Chondrocyte (in vitro differentiated cells): Measurements from ENCODE around the gene MNDA. TPM values are rescaled to one million over a fixed set of nuclear protein-coding genes. Genes with fewer than 3 reads are reported as not detected.

Experiments used
- DNase-seq: peaks from one replicate; pipeline ENCODE4 v3.0.0; 2021; ENCODE audit warnings: mixed read lengths, low spot score
- H3K27ac Mint-ChIP-seq: one replicate; pipeline ENCODE4 v1.8.0; 2021; ENCODE audit warnings: mild to moderate bottlenecking, moderate library complexity, mixed read lengths; ENCODE audit not compliant: unreplicated experiment
- H3K27me3 Mint-ChIP-seq: 2 replicates; pipeline ENCODE4 v1.8.0; 2021; ENCODE audit warnings: low read depth, mixed read lengths
- H3K36me3 Mint-ChIP-seq: 2 replicates; pipeline ENCODE4 v1.8.0; 2021; ENCODE audit warnings: low read depth, mixed read lengths
- H3K4me1 Mint-ChIP-seq: 2 replicates; pipeline ENCODE4 v1.8.0; 2021; ENCODE audit warnings: low read depth, mild to moderate bottlenecking, mixed read lengths
- H3K4me3 Mint-ChIP-seq: one replicate; pipeline ENCODE4 v1.8.0; 2021; ENCODE audit warnings: mild to moderate bottlenecking, moderate library complexity, mixed read lengths; ENCODE audit not compliant: unreplicated experiment
- H3K9me3 Mint-ChIP-seq: 2 replicates; pipeline ENCODE4 v1.8.0; 2021; ENCODE audit warnings: low read depth, mixed read lengths
- total RNA-seq: library from RNA; stranded (reverse); gene quantifications from 3 replicates; pipeline ENCODE4 v1.2.1, GENCODE V29; 2021
- TF ChIP-seq, protein P1 (sequence below): fragments of 200-600 bp; sonication (generic); IDR thresholded peaks from 2 replicates; pipeline ENCODE4 v1.5.0; 2021; ENCODE audit warnings: antibody characterized with exemption, mild to moderate bottlenecking, moderate library complexity

MNDA gene
- total RNA-seq, 1 donor from 2014 or later, result not detected

DNA sequence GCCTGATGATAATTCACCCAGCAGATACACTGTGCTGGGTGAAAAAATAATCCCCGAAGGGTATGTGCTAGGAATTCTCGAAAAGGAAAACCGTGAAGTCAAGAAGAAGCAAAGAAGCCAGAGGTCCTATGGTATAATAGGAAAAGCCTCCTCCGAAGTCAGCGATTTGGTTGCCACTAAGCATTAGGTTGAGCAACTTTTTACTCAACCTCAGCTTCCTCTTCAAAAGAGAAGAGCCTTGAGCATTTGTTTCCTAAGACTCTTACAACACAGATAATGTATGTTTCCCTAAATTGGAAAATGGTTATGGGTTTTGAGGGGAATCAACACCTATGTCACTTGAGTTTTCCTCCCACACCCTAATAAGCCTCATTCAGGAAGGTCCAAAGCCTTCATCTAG is 21.3 kb upstream of the MNDA start:
- TF ChIP-seq, protein P1, sequence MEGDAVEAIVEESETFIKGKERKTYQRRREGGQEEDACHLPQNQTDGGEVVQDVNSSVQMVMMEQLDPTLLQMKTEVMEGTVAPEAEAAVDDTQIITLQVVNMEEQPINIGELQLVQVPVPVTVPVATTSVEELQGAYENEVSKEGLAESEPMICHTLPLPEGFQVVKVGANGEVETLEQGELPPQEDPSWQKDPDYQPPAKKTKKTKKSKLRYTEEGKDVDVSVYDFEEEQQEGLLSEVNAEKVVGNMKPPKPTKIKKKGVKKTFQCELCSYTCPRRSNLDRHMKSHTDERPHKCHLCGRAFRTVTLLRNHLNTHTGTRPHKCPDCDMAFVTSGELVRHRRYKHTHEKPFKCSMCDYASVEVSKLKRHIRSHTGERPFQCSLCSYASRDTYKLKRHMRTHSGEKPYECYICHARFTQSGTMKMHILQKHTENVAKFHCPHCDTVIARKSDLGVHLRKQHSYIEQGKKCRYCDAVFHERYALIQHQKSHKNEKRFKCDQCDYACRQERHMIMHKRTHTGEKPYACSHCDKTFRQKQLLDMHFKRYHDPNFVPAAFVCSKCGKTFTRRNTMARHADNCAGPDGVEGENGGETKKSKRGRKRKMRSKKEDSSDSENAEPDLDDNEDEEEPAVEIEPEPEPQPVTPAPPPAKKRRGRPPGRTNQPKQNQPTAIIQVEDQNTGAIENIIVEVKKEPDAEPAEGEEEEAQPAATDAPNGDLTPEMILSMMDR, result no peak
- Mint-ChIP-seq H3K9me3 (no peaks in the 10 kb centered on the region), H3K36me3 (no peaks in the 10 kb centered on the region), H3K27me3 (no peaks in the 10 kb centered on the region), H3K4me1 (no peaks in the 10 kb centered on the region), H3K4me3 (no peak overlapping the region), H3K27ac (no peak overlapping the region)
- no peak for DNase-seq

- TF ChIP-seq, protein P1, result no peak
- Mint-ChIP-seq H3K36me3 (no peaks in the 10 kb centered on the region), H3K4me3 (no peak overlapping the region), H3K27ac (no peak overlapping the region), H3K27me3 (no peaks in the 10 kb centered on the region), H3K9me3 (no peaks in the 10 kb centered on the region), H3K4me1 (no peaks in the 10 kb centered on the region)
- no peak for DNase-seq
Observed at GRCh38 chr1:158810311-158810710, 20.8 kb upstream of the MNDA start.

DNA sequence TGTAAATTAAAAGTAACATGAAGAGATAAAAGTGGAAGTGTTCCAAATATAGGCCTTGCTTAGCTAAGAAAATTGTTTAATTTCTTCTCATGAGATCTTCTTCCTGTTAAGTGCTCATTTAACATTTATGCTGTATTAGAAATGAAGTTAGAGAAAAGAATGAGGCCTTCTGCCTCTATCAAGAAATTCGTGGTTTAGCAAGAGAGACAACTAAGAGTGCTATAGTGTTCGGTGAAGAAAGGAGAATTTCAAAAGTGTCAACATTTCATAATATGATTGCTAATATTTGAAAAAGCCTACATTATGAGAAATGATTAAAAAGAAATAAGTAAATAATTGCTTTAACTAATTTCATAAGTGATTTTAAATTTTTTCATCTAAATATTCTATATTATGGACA is 18.8 kb upstream of the MNDA start:
- no peak for DNase-seq
- H3K4me3 Mint-ChIP-seq, result no peak overlapping the region
- no peaks in the 10 kb centered on the region for H3K36me3 Mint-ChIP-seq
- no peaks in the 10 kb centered on the region for H3K9me3 Mint-ChIP-seq
- H3K4me1 Mint-ChIP-seq, result no peaks in the 10 kb centered on the region
- H3K27me3 Mint-ChIP-seq, result no peaks in the 10 kb centered on the region
- TF ChIP-seq, protein P1, result no peak
- no peak overlapping the region for H3K27ac Mint-ChIP-seq

DNA sequence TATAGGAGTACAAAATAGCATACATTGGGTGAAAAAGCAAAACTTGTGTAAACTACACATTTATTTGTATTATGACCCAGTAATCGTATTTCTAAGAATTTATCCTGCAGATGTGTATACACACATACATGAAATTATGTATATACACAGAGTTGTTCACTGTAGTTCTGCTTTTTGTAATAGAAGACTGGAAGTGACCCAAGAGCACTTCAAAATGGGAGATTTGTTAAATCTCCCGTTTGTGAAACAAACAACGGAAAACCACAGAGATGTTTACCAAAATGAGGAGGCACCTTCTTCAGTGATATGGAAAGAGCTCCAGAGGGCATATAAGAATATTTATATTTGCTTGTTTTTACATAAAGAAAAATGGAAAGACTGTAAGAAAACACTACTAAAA is 18.0 kb upstream of the MNDA start:
- Mint-ChIP-seq H3K27me3 (peaks cover 3% of the 10 kb centered on the region), H3K36me3 (no peaks in the 10 kb centered on the region), H3K9me3 (no peaks in the 10 kb centered on the region), H3K4me1 (no peaks in the 10 kb centered on the region), H3K27ac (no peak overlapping the region), H3K4me3 (no peak overlapping the region)
- TF ChIP-seq, protein P1, result no peak
- no peak for DNase-seq

- no peak overlapping the region for H3K4me3 Mint-ChIP-seq
- H3K27me3 Mint-ChIP-seq, result peaks cover 3% of the 10 kb centered on the region
- H3K36me3 Mint-ChIP-seq, result no peaks in the 10 kb centered on the region
- no peak overlapping the region for H3K27ac Mint-ChIP-seq
- no peaks in the 10 kb centered on the region for H3K9me3 Mint-ChIP-seq
- TF ChIP-seq, protein P1, result no peak
- no peaks in the 10 kb centered on the region for H3K4me1 Mint-ChIP-seq
- DNase-seq, result no peak
Observed at GRCh38 chr1:158814970-158815369, 16.2 kb upstream of the MNDA start.
